Heart left ventricle (tissue), 16 donors: Measurements from ENCODE around the gene ZNF648. TPM values are rescaled to one million over a fixed set of nuclear protein-coding genes. Genes with fewer than 3 reads are reported as not detected.

ENCODE experiments used
- ATAC-seq, 4 donors: fragments of 200-7000 bp; cut with Tn5 transposase; one replicate each; pipeline ENCODE4 v1.9.1; 2020 to 2022; ENCODE audit warnings: moderate library complexity in 4 of 4, mild to moderate bottlenecking in 3 of 4, moderate number of reproducible peaks in 1 of 4
- DNase-seq, 5 donors: peaks; one replicate each; pipeline ENCODE4 v3.0.0-alpha.2; 2020
- H3K27ac ChIP-seq, 12 donors: fragments of 200-600 bp; sonication (generic) in 4 of 12; one replicate each; pipeline versions ENCODE4 v1.5.0 to v1.8.0; 2016 to 2022; ENCODE audit warnings: mild to moderate bottlenecking in 2 of 12
- H3K27me3 ChIP-seq, 9 donors: fragments of 200-600 bp; sonication (generic) in 2 of 9; one replicate each; pipeline versions ENCODE4 v1.5.1 to v1.8.0; 2016 to 2022; ENCODE audit warnings: mild to moderate bottlenecking in 3 of 9
- H3K36me3 ChIP-seq, 9 donors: fragments of 200-600 bp; sonication (generic) in 2 of 9; one replicate each; pipeline versions ENCODE4 v1.5.0 to v1.8.0; 2018 to 2022; ENCODE audit warnings: mild to moderate bottlenecking in 2 of 9
- H3K4me1 ChIP-seq, 12 donors: fragments of 200-600 bp; sonication (generic) in 4 of 12; one replicate each; pipeline versions ENCODE4 v1.5.0 to v1.8.0; 2016 to 2022; ENCODE audit warnings: mild to moderate bottlenecking in 3 of 12
- H3K4me3 ChIP-seq, 12 donors: fragments of 200-600 bp; sonication (generic) in 4 of 12; one replicate each; pipeline versions ENCODE4 v1.5.0 to v1.8.0; 2017 to 2022; ENCODE audit warnings: mild to moderate bottlenecking in 9 of 12, moderate library complexity in 4 of 12
- H3K9me3 ChIP-seq, 12 donors: fragments of 200-600 bp; sonication (generic) in 4 of 12; one replicate each; pipeline versions ENCODE4 v1.5.0 to v1.8.0; 2016 to 2022; ENCODE audit warnings: mild to moderate bottlenecking in 1 of 12
- CTCF ChIP-seq, 12 donors: fragments of 200-600 bp; sonication (generic) in 4 of 12; IDR thresholded peaks; one replicate each; pipeline versions ENCODE4 v1.5.0 to v1.8.0; 2018 to 2022; ENCODE audit warnings: antibody characterized with exemption in 12 of 12, mild to moderate bottlenecking in 5 of 12
- POLR2A ChIP-seq, 2 donors: fragments of 450-650 bp; IDR thresholded peaks; one replicate each; pipeline ENCODE4 v1.6.1; 2017; ENCODE audit warnings: antibody characterized with exemption in 2 of 2, mild to moderate bottlenecking in 2 of 2, moderate library complexity in 2 of 2
- WGBS, 4 donors: extraction: QIAGEN DNeasy Blood & Tissue Kit in 2 of 4; methylation state at CpG; one replicate each; pipeline versions ENCODE4 v1.1.5 to v1.1.7; 2013 to 2018; 5-methylcytosine and 5-hydroxymethylcytosine counted together
- intact Hi-C, 10 donors: fragments of 100-400 bp; cut with DNase I; formaldehyde crosslinking; loops; one replicate each; pipeline versions ENCODE4 v1.11.1 to v1.14.2; 2022
- polyA plus RNA-seq, 2 donors: library from polyadenylated mRNA; stranded (reverse); fragments of 200-250 nt; gene quantifications; one replicate each; pipeline ENCODE4 v1.2.3, GENCODE V29; 2013
- total RNA-seq, 9 donors: library from RNA; depleted of rRNA in 2 of 9; stranded (reverse); fragments of >200 nt in 2 of 9; fragmentation: NEBNext Ultra II Directional in 3 of 9; extraction: Animal tissue kit (Norgen Biotek cat#: 25700) in 3 of 9; gene quantifications; one replicate each; pipeline versions ENCODE4 v1.1.0 to v1.2.4, GENCODE V29; 2016 to 2023
- donor health status: ischemic (EF 13 %, LVEDD 7.1; RV severe dilation, severe dysfunction).
- donor health status: healthy with polysubstance abuse.
- donor health status: DM: no; HTN: yes; CAD: no.
- donor health status: DM: no; HTN: no; CAD: no.
- donor health status: ischemic (EF 25% LVEDD 6.9; RV normal size, moderate dysfunction).
- donor health status: ischemic (EF 25% LVEDD 5.7; RV mildly dilated, moderate dysfunction).
- donor health status: healthy.
- donor health status: DM: yes; HTN: yes; CAD: no.
- donor health status: ischemic (EF 35%, LVEDD 5.7; RV mildly dilated, moderate dysfunction).
- donor health status: nonischemic (EF 11% LVEDD 7.7; RV severe dilation, severe dysfunction).
- donor health status: DM: yes; HTN: yes; CAD: no.
- donor health status: PGD.
- donor health status: ischemic (EF 29% LVEDD 5.4; RV normal size, mild dysfunction).
- donor health status: nonischemic (EF 23%, LVEDD 6.1; RV moderate dilation, normal function).

Gene ZNF648
- total and polyA plus RNA-seq, 11 donors = not detected

- DNase-seq = peak in 3 of 5 donors; percentile 27 to 40 (median 32)
Measured at GRCh38 chr1:182004601-182005000, 56.9 kb downstream of the ZNF648 start.

More at GRCh38 chr1:182004601-182005000, 56.9 kb downstream of the ZNF648 start:
- WGBS, 4 donors = 68 to 78% (median 78%) methylated on average over 3 of the region's 3 CpGs
- peak in 3 of 4 donors; percentile 51 to 60 (median 53) for ATAC-seq
- H3K9me3 ChIP-seq = peaks cover 0 to 33% (median 4%) of the 10 kb centered on the region in 12 donors
- H3K4me1 ChIP-seq = peaks cover 0 to 22% (median 9%) of the 10 kb centered on the region in 12 donors
- intact Hi-C loops = loop anchor here in 1 of 10 donors (2.0 kb wide), 1 partner anchor 24 kb away; no protein-coding TSS in a partner anchor
- no peak overlapping the region for H3K4me3 ChIP-seq
- peak overlapping the region in 10 of 12 donors; percentile 1 to 85 (median 74) for H3K27ac ChIP-seq
- H3K36me3 ChIP-seq = no peaks in the 10 kb centered on the region
- no peaks in the 10 kb centered on the region for H3K27me3 ChIP-seq
- TF ChIP-seq POLR2A (IDR thresholded peaks at IDR 0.05) (no peak), CTCF (IDR thresholded peaks at IDR 0.05) (no peak)
